ENCODE measurements around the gene EYA3. TPM values are rescaled to one million over a fixed set of nuclear protein-coding genes. Genes with fewer than 3 reads are reported as not detected.
A peak's percentile ranks its signal among the peaks of the same experiment; 100 is the strongest.

The EYA3 gene
- total RNA-seq, 1 donor from 2014 or later = 22.1 TPM

- Histone ChIP-seq H2AFZ (ENCODE audit: low read depth, low read length) (no peak overlapping the region), H3K4me3 (ENCODE audit: insufficient read depth, low read depth, low read length) (no peak overlapping the region), H3K27ac (ENCODE audit: low read depth, low read length) (no peak overlapping the region), H4K20me1 (ENCODE audit: insufficient read depth, low read length) (no peaks in the 10 kb centered on the region), H3K9me3 (ENCODE audit: insufficient read depth, low read depth, low read length) (no peaks in the 10 kb centered on the region), H3K79me2 (ENCODE audit: insufficient read depth, low read length) (no peaks in the 10 kb centered on the region), H3K36me3 (ENCODE audit: insufficient read depth, low read length) (peaks cover 12% of the 10 kb centered on the region), H3K4me2 (ENCODE audit: low read length) (no peak overlapping the region), H3K27me3 (ENCODE audit: insufficient read depth, low read length) (no peaks in the 10 kb centered on the region), H3K9ac (ENCODE audit: low read length) (no peak overlapping the region), H3K4me1 (ENCODE audit: insufficient read depth, low read length) (peaks cover 14% of the 10 kb centered on the region)
- DNase-seq (ENCODE audit: low read depth) = no peak
- Mint-ChIP-seq H3K4me1 (ENCODE audit: low read depth, unreplicated experiment) (peaks cover 31% of the 10 kb centered on the region), H3K36me3 (ENCODE audit: low read depth, unreplicated experiment) (peaks cover 9% of the 10 kb centered on the region), H3K27ac (ENCODE audit: unreplicated experiment) (no peak overlapping the region), H3K9me3 (ENCODE audit: unreplicated experiment) (no peaks in the 10 kb centered on the region), H3K4me3 (ENCODE audit: unreplicated experiment) (no peak overlapping the region), H3K27me3 (ENCODE audit: low read depth, unreplicated experiment) (no peaks in the 10 kb centered on the region)
- FAIRE-seq = no peak
- TF ChIP-seq CTCF (IDR thresholded peaks at IDR 0.05; ENCODE audit: insufficient read depth, low read depth, low read length) = no peak
- no peak for TF ChIP-seq EZH2 (IDR thresholded peaks at IDR 0.05; ENCODE audit: insufficient read depth, low read length)
Observed at GRCh38 chr1:27973771-27974416, 114.5 kb downstream of the EYA3 start.

DNA sequence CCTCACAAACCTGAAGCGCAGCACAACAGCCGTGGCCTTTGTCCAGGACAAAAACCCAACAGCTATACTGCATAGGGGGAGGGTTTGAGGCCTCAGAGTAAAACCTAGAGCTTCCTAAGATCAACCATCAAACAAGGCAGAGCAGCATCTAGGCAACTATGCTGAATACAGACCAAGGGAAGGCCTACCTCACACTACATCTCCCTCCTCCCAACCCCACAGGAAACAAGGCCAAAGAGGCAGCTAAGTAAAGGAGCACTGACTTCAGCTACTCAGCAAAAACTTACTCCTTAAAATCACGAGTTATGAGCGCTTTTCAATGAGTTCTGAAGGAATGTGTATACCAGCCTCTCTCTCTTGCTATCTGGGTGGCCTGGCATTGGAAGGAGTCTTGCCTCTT lies 116.3 kb downstream of the EYA3 start:
- Mint-ChIP-seq H3K9me3 (ENCODE audit: unreplicated experiment) (no peaks in the 10 kb centered on the region), H3K27me3 (ENCODE audit: low read depth, unreplicated experiment) (no peaks in the 10 kb centered on the region), H3K27ac (ENCODE audit: unreplicated experiment) (no peak overlapping the region)

More for the DNA sequence above, 116.3 kb downstream of the EYA3 start:
- Histone ChIP-seq H3K79me2 (ENCODE audit: insufficient read depth, low read length) (no peaks in the 10 kb centered on the region), H3K27me3 (ENCODE audit: insufficient read depth, low read length) (no peaks in the 10 kb centered on the region), H3K4me1 (ENCODE audit: insufficient read depth, low read length) (peaks cover 25% of the 10 kb centered on the region), H4K20me1 (ENCODE audit: insufficient read depth, low read length) (no peaks in the 10 kb centered on the region), H3K9me3 (ENCODE audit: insufficient read depth, low read depth, low read length) (no peaks in the 10 kb centered on the region), H3K4me3 (ENCODE audit: insufficient read depth, low read depth, low read length) (no peak overlapping the region), H3K4me2 (ENCODE audit: low read length) (no peak overlapping the region), H3K27ac (ENCODE audit: low read depth, low read length) (no peak overlapping the region), H3K36me3 (ENCODE audit: insufficient read depth, low read length) (peaks cover 7% of the 10 kb centered on the region), H3K9ac (ENCODE audit: low read length) (no peak overlapping the region), H2AFZ (ENCODE audit: low read depth, low read length) (no peak overlapping the region)
- FAIRE-seq = no peak
- Mint-ChIP-seq H3K4me3 (ENCODE audit: unreplicated experiment) (peak overlapping the region; percentile 31), H3K4me1 (ENCODE audit: low read depth, unreplicated experiment) (peaks cover 45% of the 10 kb centered on the region), H3K36me3 (ENCODE audit: low read depth, unreplicated experiment) (peaks cover 12% of the 10 kb centered on the region)
- no peak for DNase-seq (ENCODE audit: low read depth)
- no peak for TF ChIP-seq CTCF (IDR thresholded peaks at IDR 0.05; ENCODE audit: insufficient read depth, low read depth, low read length)
- no peak for TF ChIP-seq EZH2 (IDR thresholded peaks at IDR 0.05; ENCODE audit: insufficient read depth, low read length)
